ENCODE results near the gene TWF1.
"Not testable (repeated sequence)": the region's sequence is repeated elsewhere in the genome, so short reads cannot be mapped to it uniquely, and the experiment has no call there.

TWF1 gene

GRCh38 chr12:43806737-43807072 lies 588 bp upstream of the TWF1 start:
- in situ Hi-C loops (cut with MboI; ENCODE audit: low sequenced_read_pairs), result no loop called here

GRCh38 chr12:43805149-43805859 lies 813 bp downstream of the TWF1 start:
- in situ Hi-C loops (cut with MboI; ENCODE audit: low sequenced_read_pairs), result no loop called here

GRCh38 chr12:43797561-43798217 lies 8.4 kb downstream of the TWF1 start:
- in situ Hi-C loops (cut with MboI; ENCODE audit: low sequenced_read_pairs), result no loop called here

GRCh38 chr12:43795716-43796280 lies 10.3 kb downstream of the TWF1 start:
- in situ Hi-C loops (cut with MboI; ENCODE audit: low sequenced_read_pairs), result no loop called here

- in situ Hi-C loops (cut with MboI; ENCODE audit: low sequenced_read_pairs), result no loop called here
Measured at GRCh38 chr12:43789941-43790340, 16.2 kb downstream of the TWF1 start.

GRCh38 chr12:43786899-43787693 lies 19.0 kb downstream of the TWF1 start:
- in situ Hi-C loops (cut with MboI; ENCODE audit: low sequenced_read_pairs), result no loop called here

GRCh38 chr12:43776498-43776897 lies 29.6 kb downstream of the TWF1 start:
- in situ Hi-C loops (cut with MboI; ENCODE audit: low sequenced_read_pairs), result no loop called here

- in situ Hi-C loops (cut with MboI; ENCODE audit: low sequenced_read_pairs), result no loop called here
Measured at GRCh38 chr12:43766291-43766690, 39.8 kb downstream of the TWF1 start.

GRCh38 chr12:43764528-43764927 lies 41.6 kb downstream of the TWF1 start:
- in situ Hi-C loops (cut with MboI; ENCODE audit: low sequenced_read_pairs), result no loop called here

- in situ Hi-C loops (cut with MboI; ENCODE audit: low sequenced_read_pairs), result no loop called here
Measured at GRCh38 chr12:43763769-43764168, 42.3 kb downstream of the TWF1 start.

GRCh38 chr12:43762596-43762995 lies 43.5 kb downstream of the TWF1 start:
- in situ Hi-C loops (cut with MboI; ENCODE audit: low sequenced_read_pairs), result no loop called here

- in situ Hi-C loops (cut with MboI; ENCODE audit: low sequenced_read_pairs), result no loop called here
Measured at GRCh38 chr12:43761500-43761899, 44.6 kb downstream of the TWF1 start.

GRCh38 chr12:43760396-43760795 lies 45.7 kb downstream of the TWF1 start:
- in situ Hi-C loops (cut with MboI; ENCODE audit: low sequenced_read_pairs), result no loop called here

GRCh38 chr12:43758728-43759563 lies 47.2 kb downstream of the TWF1 start, which contains the start of the genes IRAK4 and PUS7L:
IRAK4 (plus strand) TSS chr12:43758951; CDS start chr12:43768112, 9,161 bp downstream.
PUS7L (minus strand) TSS chr12:43758790; CDS start chr12:43755245, 3,545 bp downstream.
- in situ Hi-C loops (cut with MboI; ENCODE audit: low sequenced_read_pairs), result no loop called here

GRCh38 chr12:43758247-43758727 lies 47.8 kb downstream of the TWF1 start:
- in situ Hi-C loops (cut with MboI; ENCODE audit: low sequenced_read_pairs), result no loop called here

- in situ Hi-C loops (cut with MboI; ENCODE audit: low sequenced_read_pairs), result no loop called here
Measured at GRCh38 chr12:43754015-43754414, 52.1 kb downstream of the TWF1 start.

- in situ Hi-C loops (cut with MboI; ENCODE audit: low sequenced_read_pairs), result not testable (repeated sequence)
Measured at GRCh38 chr12:43751360-43751759, 54.8 kb downstream of the TWF1 start.

GRCh38 chr12:43750814-43751213 lies 55.3 kb downstream of the TWF1 start:
- in situ Hi-C loops (cut with MboI; ENCODE audit: low sequenced_read_pairs), result no loop called here

GRCh38 chr12:43749016-43749415 lies 57.1 kb downstream of the TWF1 start:
- in situ Hi-C loops (cut with MboI; ENCODE audit: low sequenced_read_pairs), result no loop called here

GRCh38 chr12:43744826-43745225 lies 61.3 kb downstream of the TWF1 start:
- in situ Hi-C loops (cut with MboI; ENCODE audit: low sequenced_read_pairs), result no loop called here
